Measurements from ENCODE around the gene GTF3C1.

GTF3C1 gene

DNA sequence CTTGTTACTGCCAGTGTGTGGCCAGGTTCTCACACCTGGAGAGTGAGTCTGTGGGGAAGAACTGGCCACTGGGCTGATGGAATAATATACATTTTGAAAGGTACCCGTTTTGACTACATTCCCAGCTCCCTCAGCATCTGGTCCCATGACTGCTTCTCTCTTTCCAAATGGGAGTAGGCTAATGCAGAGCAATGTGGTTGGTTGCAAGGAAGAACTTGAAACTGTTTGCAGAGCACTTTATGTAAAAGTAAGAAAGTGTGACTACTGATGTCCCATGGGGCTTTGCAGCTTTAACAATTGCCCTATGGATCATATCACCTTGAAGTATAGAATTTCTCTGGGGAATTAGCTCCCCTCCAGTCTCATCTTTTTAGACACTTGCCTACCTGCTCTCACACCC is 9.2 kb upstream of the GTF3C1 start:
- DNase-seq, result no peak

DNA sequence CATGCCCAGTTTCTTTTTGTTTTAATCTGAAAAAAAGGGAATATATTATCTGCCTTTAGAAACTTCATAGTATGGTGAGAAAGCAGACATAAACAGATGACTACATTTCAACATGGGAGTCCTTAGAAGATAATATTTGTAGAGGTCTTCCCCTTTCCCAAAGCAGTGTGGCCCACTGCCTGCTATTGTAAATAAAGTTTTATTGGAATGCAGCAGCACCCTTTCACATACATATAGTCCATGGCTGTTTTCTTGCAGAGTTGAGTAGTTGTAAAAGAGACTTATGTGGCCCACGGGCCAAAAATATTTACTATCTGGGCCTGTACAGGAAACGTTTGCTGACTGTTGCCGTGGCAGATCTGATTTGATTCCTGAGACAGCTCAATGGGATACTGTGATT is 8.7 kb upstream of the GTF3C1 start:
- no peak for DNase-seq

DNA sequence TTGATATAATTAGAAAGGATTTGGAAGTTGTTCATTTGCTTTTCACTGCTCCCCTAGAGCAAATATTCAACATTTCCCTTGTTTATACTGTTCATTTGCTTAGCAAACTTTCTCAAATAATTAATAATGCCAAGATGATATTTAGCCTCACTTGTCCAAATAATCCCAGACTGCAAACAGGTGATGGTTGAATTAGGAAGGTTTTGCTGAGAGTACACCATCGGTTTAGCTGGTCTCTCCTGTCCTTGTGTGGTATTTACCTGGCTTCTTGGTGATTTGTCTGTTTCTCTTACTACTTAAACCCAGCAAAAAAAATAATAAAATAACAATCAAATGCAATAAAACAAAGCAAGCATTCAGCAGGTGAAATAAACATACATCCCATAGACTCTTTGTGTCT is 6.8 kb upstream of the GTF3C1 start:
- DNase-seq, result no peak

DNA sequence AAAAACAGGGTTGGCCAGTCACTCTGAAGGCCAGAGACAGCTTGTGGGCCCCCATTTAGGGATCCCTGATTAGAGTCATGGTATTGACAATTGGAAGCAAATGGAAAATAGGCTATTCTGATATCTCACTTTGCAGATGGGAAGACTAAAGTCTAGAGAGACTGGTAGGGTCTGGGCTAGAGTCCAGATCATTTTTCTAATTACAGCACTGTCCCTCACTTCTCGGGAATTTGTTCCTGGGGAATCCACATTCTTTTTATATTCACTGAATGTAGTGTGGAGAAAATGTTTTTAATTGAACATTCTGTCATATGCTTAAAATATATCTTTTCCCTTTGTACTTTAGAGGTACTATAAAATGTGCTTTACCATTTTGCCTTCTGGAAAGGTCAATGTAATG is 1.3 kb upstream of the GTF3C1 start:
- DNase-seq, result no peak

DNA sequence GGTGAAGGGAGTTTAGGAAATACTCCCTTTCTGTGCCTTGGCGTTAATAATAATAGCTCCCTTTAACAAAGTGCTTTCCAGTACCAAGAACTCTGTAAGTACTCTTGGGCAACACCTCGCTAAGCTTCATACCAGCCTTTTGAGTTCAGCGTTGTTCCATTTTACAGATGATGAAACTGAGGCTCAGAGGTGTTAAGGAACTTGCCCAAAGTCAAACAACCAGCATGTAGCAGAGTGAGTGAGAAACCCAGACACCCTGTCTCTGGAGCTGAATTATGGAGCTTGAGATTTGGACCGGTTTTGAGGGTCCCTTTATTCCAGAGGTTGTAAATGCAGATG is 838 bp upstream of the GTF3C1 start:
- DNase-seq, result no peak

DNA sequence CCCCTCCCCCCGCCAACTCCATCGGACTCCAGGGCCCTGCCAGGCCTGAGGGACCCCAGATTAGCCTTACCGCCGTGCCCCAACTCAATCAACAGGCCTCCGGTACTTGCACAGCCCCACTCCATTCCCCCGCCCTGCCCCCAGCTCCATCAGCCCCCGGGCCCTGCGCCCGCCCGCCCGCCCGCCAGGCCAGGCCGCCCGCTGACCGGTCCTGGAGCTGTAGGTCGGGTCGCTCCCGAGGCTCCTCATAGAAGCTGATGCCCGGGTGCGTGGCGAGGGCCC is 308 bp downstream of the GTF3C1 start:
- no peak for DNase-seq

DNA sequence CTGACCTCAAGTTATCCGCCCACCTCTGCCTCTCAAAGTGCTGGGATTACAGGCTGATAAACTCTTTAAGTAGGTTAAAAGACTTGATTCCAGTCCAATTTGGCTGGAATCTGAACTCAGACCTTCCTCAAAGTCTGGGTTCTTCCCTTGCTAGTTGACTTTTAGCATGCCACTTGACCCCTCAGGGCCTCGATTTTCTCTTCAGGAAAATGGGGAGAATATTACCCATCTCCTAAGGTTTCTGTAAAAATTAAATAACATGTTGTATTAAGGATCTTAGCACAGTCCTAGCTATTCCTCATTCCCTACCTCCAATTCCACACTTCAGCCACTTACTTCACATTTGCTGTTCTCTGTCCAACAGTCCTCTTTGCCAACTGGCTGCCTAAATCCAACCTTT is 1.9 kb downstream of the GTF3C1 start:
- DNase-seq, result no peak

DNA sequence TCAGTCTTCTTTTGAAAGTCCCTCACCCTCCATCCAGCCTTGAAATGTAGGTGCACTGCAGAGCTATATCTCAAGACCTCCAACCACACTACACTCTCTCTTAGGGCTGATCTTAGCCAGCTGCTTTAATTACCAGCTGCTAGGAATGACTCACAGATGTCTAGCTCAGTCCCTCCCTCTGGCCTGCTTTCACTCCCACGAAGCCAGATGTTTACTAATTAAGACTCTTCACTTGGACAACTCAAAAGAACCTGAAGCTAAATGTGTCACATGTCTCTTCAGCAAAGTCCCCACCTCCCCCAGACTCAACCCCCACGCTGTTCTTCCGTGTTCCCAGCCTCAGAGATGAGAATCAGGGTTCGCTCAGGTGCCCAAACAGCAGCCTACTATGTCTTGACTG is 2.6 kb downstream of the GTF3C1 start:
- DNase-seq, result peak; percentile 52

DNA sequence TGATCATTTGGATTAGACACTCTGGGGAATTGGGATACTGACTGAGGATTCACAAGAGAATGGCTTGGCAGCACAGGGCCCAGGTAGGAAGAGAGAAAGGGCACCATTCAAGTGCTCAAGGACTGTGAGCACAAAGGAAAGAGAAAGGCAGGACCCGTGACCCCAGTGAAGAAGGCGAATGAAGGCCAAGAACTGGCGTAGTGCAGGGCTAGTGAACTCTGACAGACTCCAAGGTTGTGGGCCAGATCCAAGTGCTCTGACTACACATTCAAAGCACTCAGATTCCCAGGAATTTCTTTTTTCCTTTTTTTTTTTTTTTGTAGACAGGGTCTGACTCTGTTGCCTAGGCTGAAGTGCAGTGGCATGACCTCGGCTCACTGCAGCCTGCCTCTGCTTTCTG is 5.0 kb downstream of the GTF3C1 start:
- DNase-seq, result no peak

DNA sequence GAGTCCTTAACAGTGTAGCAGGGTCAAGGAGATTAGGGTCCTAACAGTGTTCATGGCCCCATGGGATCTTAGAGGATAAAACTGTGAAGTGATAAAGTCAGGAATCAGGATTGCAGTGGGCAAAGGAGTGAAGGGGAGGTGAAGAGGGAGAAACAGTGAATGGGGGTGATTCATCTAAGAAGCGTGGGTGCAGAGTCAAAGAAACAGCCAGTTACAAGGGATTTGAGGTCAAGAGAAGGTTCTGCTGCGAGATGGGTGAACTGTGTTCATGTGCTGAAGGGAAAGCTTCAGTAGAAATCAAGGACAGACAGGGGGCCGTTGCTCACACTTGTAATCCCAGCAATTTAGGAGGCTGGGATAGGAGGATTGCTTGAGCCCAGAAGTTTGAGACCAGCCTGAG is 5.9 kb downstream of the GTF3C1 start:
- no peak for DNase-seq

DNA sequence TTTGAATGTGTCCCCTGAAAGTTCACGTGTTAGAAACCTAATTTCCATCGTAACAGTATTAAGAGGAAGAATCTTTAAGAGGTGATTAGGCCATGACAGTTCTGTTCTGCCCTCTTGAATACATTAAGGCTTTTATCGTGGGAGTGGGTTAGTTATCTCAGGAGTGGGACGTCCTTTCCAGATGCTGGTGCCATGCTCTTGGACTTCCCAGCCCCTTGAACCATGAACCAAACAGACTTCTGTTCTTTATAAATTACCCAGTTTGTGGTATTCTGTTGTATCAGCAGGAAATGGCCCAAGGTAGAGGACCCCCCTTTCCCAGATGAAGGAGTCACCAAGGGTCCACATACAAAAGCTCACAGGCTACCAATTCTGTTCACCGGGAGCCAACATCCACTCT is 10.1 kb downstream of the GTF3C1 start:
- no peak for DNase-seq

DNA sequence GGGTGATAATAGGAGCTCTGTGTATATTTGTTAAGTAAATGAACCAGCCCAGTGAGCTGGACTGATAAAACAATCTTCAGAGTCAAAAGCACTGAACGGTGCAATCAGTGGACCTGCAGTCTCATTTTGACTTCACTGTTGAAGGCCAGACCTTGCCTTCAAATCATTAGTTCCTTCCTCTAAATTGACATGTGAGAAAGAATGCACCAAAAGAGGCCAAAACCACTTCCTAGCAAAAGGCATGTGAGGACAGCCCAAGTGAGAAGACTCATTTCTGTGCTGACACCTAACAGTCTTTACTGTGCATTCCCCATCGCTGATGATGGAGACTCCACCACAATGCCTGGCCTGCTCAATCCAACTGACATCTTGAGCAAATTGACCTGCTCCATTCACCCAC is 10.6 kb downstream of the GTF3C1 start:
- no peak for DNase-seq

DNA sequence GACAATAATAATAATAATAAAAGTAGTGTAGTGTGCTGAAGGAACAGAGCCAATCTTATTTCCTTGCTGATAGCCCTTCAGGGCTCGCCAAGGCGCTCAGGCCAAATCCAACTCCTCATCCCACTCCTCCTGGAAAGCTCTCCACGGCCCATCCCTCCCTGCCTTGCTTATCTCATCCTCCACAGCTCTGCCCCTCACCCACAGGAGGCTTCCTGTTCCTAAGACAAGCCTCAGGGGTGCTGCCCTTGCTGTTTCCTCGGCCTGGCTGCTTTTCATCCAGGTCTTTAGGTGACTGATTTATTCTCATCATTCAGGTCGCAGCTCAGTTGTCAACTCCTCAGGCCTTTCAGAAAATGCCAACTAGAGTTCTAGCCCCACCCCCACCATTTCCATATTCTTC is 11.2 kb downstream of the GTF3C1 start:
- no peak for DNase-seq

DNA sequence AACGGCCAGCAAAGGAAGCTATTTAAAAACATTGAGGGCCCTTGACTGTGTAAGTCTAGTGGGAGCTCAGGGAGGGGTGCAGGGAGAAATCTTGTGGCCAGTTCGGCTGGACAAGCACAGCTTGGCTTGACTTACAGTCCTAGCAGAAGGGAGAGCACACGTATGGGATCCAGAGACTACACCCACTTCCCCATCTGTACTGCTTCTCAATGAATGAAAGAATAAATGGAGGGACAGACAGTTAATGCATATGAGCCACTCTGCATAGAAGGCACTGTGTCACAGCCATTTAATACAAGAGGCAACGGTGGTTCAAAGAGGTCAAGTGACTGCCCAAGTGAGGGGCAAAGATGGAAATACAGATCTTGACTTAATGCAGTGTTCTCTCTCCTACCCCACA is 15.5 kb downstream of the GTF3C1 start:
- DNase-seq, result no peak

DNA sequence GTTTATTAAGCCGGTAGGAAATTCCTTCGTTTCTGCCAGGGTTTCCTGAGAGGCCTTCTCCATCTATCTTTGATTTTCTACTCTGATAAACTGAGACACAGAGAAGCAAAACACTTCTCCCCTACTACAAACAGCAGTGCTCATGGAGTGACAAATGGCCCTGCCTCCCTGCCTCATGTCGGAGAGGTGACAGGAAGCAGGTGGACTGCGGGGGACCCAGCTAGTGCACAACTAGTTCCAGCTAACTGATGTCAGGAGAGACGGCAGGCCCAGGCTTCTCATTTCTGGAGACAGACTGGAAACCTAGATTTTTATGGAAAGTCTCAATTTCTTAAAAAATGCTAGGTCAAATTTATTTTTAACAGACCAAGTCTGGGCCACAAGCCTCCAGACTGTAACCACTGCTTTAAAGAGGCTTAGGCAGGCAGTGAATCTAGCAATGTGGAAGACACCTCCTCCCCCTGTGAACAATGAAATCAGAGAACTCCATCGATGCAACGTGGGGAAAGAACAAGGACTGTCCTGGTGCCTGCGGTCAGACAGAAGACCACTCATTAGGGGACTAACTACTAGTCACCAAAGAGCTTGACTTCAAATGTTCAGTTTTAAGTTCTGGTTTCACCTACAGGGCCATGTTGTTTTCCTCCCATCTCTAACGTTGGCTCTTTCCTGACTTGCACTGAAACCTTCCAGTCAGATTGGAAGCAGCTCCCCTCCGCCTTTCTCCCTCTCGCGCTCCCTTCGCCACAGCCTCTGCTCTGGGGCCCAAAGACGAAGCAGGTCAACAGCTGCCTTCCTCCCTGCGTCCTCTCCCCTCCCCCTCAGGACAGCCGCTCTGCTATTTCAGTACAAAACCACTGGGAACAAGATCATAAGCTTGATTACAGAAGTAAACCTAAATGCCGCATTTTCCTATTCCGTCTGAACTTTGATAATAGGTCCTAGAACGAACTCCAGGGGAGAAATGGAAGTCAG is 17.6 kb downstream of the GTF3C1 start:
- no peak for DNase-seq

DNA sequence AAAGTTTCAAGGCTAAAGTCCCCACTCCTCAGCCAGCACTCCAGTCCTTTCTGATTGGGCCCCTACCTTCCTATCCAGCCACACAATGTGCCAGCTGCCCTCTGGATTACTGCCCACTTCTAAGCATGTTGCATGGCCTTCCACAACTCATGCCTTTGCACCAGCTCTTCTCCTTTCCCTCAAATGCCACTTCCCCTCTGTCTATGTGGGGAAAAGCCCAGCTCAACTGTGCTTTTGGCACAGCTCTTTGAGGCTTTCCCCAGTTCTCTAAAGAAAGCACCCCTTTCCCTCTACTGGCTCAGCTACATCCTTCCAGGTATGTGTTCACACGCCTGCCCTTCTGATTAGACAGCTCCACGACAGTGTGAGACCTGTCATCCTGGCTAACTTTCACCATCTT is 18.5 kb downstream of the GTF3C1 start:
- no peak for DNase-seq

DNA sequence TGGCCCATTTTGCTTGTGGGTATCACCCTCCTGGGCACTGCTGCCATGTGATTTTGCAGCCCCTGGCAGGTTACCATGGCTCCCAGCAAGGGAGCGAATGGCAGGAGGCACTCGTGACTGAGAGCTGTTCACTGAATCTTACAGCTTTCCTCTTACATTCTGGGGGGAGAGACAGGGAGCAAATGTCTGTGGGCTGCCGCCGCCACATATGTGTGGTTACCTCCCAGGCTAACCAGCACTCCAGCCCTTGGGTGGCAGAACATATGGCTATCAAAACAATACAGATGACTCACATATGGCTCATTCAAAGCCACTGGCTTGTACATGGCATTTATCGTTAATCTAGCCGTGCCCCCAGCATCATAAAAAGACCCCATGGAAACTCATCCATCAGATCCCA is 19.8 kb downstream of the GTF3C1 start:
- peak; percentile 97 for DNase-seq

DNA sequence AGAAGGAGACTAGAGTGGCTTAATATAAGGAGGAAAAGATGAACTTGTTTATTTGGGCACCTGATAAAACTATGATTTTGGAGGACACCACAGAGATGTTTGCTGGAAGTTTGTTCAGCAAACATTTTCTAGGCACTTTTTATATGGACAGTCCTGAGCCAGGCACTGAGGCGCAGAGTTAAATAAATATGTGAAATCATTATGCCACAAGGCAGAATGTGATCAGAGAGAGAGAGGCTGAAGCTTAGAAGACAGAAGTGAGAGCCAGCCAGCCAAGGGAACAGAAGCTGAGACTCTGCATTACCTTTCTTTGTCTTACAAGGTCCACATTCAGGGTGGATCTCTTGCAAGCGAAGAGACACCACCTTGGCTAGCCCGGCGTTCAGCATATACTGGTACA is 21.4 kb downstream of the GTF3C1 start:
- no peak for DNase-seq

DNA sequence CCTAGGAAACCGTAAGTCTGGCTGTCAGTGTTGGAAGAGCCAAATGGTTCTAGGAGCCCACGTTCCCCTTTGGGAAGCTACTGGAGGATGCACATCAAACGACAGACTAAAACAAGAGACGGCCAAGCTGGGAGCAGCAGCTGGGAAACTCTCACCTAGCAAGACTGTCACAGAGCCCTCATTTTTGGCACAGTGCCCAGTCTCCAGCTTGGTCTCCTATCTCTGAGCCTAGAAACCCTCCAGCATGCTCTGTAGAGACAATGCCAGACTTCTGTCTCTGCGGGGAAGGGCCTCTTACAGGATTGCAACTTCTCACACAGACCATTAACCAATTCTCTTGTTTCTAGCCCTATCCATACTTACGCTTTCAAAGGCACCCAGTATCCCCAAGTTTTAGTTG is 23.5 kb downstream of the GTF3C1 start:
- DNase-seq, result peak; percentile 97

DNA sequence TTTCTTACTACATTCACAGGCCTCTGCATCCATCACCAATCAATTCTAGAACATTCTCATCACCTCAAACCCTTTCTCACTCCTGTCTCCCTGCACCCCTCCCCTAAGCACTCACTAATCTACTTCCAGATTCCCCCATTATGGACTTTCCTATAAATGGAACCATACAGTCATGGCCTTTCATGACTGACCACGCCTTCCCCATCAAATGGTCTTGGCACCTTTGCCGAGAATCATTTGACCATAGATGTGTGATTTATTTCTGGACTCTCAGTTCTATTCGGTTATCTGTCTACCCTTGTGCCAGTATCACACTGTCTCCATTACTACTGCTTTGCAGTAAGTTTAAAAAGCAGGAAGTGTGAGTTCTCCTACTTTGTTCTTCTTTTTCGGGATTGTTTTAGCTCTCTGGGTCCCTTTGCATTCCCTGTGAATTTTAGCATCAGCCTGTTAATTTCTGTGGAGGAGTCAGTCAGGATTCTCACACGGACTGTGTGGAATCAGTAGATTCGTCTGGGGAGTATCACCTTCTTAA is 27.5 kb downstream of the GTF3C1 start:
- DNase-seq, result no peak

DNA sequence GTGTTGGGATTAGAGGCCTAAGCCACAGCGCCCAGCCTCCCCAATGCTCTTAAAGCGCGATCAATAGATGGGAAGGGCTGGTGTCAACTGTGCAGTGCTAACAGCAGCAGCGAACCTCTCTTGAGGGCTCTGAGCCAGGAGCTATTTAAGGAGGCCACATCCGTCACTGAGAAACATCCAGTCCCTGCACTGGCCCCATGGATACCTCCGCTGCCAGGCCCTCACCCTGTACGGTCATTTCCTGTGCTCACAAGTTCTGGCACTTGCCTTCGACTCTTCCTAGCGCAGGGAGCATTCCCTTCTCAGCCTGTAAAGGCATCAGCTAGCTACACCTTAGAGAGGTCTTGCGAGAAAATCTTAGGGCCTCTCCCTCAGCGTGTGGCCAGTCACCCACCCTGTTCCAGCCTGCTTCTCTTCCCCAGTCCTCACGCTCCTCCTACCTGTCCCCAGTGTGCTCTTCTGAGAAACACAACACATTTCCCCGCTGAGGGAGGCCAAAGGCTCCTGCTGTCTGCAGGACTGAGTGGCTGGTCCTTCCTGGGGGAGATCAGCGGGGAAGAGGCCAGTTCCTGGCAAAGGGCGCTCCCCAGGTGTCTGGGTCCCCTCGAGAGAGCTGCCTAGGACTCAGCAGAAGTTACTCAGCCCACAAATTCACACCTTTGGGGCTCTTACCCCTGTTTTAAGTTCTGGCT is 28.6 kb downstream of the GTF3C1 start:
- no peak for DNase-seq

DNA sequence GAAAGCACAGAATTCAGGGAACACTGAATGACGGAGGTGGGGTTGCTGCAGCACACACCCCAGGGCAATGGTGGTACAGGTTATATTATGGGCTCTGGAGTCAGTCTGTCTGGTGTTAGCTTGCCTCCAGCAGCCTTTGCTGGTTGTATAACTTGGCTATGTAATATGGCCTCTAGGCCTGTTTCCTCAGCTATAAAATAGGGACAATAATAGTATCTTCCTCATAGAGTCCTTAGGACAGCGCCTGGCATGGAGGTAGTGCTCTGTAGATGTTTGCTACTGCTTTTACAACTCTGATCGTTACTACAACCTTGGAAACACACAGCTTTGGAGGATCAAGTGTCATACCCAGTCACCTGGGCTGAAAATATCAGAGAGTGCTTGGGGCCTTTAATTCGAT is 31.5 kb downstream of the GTF3C1 start:
- peak; percentile 18 for DNase-seq

DNA sequence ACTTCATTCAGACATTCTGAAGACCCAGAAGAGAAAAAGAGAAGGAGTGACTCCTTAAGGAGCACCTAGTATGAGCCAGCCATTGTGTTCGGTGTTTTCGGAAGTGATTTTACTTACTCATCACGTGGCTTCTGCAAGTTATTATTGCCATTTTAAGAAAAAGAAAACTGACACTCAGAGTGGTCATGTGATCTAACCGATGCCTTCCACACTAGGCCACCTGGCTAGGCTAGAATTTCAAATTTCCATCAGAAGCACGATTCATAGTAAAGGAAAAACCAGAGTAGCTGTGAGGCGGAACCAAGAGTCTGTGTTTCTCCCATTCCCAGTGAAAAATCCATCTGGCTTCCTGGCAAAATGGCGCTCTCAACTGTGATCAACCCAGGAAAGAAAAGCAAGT is 32.0 kb downstream of the GTF3C1 start:
- DNase-seq, result peak; percentile 94

DNA sequence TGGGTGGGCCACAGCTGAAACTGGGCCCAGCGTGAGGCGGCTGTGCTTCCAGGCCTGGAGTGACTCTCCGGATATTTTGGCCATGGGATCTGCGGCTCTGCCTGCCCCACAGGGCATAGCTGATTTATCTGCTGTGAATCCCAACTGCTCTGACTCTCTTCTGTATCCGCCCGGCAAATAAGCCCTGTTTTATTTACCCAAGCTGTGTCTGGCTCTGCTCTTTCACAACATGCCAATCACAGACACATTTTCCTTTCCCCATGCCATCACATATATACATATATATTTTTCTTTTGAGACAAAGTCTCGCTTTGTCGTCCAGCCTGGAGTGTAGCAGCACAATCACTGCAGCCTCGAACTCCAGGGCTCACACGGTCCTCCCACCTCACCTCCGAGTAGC is 33.3 kb downstream of the GTF3C1 start:
- DNase-seq, result no peak
